HepG2 (cell line): ENCODE data around the gene CNOT8. TPM values are rescaled to one million over a fixed set of nuclear protein-coding genes. Genes with fewer than 3 reads are reported as not detected.

ENCODE experiments used
- ATAC-seq: fragments of 200-7000 bp; cut with Tn5 transposase; 3 replicates; pipeline ENCODE4 v1.9.1; 2020; ENCODE audit warnings: mild to moderate bottlenecking, moderate library complexity
- BruUV-seq: library from RNA; stranded (reverse); fragments of 400-500 nt; replicated peaks from 2 replicates; lab custom pipeline; 2021; lab: Mats Ljungman, UMichigan
- CTCF ChIA-PET: fragments of 300-600 bp; formaldehyde crosslinking; extraction: SDS; loops from one replicate; lab custom pipeline; 2021; ENCODE audit warnings: low total read pairs, inconsistent platforms, low intra/inter-chr PET ratio; lab: Yijun Ruan, JAX
- POLR2A ChIA-PET: fragments of 350-600 bp; sonication (Branson Sonifier 250); formaldehyde crosslinking; loops from one replicate; lab custom pipeline; 2020; ENCODE audit warnings: antibody characterized with exemption, inconsistent platforms; lab: Yijun Ruan, JAX
- DNase-seq: peaks from one replicate; pipeline ENCODE4 v3.0.0-alpha.2; 2015; ENCODE audit warnings: low spot score
- FAIRE-seq: peaks from 3 replicates; lab custom pipeline; 2011; peaks lifted over from hg19 to GRCh38; lab: Jason Lieb, UNC
- H2AFZ ChIP-seq: one replicate; pipeline ENCODE4 v1.6.1; 2011; ENCODE audit warnings: low read length, inconsistent platforms
- H3K27ac ChIP-seq: fragments of 300-600 bp; 3 replicates; pipeline ENCODE4 v1.8.0; 2011; ENCODE audit warnings: mixed run types, mild to moderate bottlenecking, mixed read lengths, low read length, inconsistent platforms; ENCODE audit not compliant: insufficient read depth; ENCODE audit errors: extremely low read length
- H3K27me3 ChIP-seq, 2 experiments: fragments of 200-600 bp in 1 of 2; 2 replicates in 1 of 2; 3 replicates in 1 of 2; pipeline versions ENCODE4 v1.6.0 to v1.8.0; 2011; ENCODE audit warnings: low read length in 2 of 2, mild to moderate bottlenecking in 2 of 2, moderate library complexity in 2 of 2, inconsistent platforms in 1 of 2; ENCODE audit not compliant: insufficient read depth in 2 of 2, control insufficient read depth in 1 of 2
- H3K36me3 ChIP-seq, 2 experiments: fragments of 200-600 bp in 1 of 2; replicated peaks in 1 of 2; 2 replicates in 1 of 2; 3 replicates in 1 of 2; pipeline versions ENCODE4 v1.5.1 to v1.8.0; 2011; ENCODE audit warnings: low read length in 2 of 2, inconsistent platforms in 1 of 2; ENCODE audit not compliant: insufficient read depth in 2 of 2, control insufficient read depth in 1 of 2
- H3K4me1 ChIP-seq: 2 replicates; pipeline ENCODE4 v1.5.1; 2012; ENCODE audit warnings: low read length, inconsistent platforms; ENCODE audit not compliant: insufficient read depth
- H3K4me2 ChIP-seq: 2 replicates; pipeline ENCODE4 v1.6.0; 2011; ENCODE audit warnings: low read depth, low read length, inconsistent platforms
- H3K4me3 ChIP-seq, 3 experiments: fragments of 200-600 bp in 1 of 3; sonication (generic), shearing (Covaris generic) in 1 of 3; replicated peaks in 1 of 3; 2 replicates each; pipeline ENCODE4 v1.5.1; 2011 to 2016; ENCODE audit warnings: low read length in 3 of 3, inconsistent platforms in 2 of 3, low read depth in 2 of 3, mild to moderate bottlenecking in 2 of 3, control low read depth in 1 of 3, mixed read lengths in 1 of 3; ENCODE audit not compliant: insufficient read depth in 1 of 3
- H3K79me2 ChIP-seq: one replicate; pipeline ENCODE4 v1.6.1; 2011; ENCODE audit warnings: low read length, inconsistent platforms; ENCODE audit not compliant: insufficient read depth
- H3K9ac ChIP-seq: 2 replicates; pipeline ENCODE4 v1.6.0; 2011; ENCODE audit warnings: mild to moderate bottlenecking, low read depth, low read length, inconsistent platforms; ENCODE audit not compliant: insufficient read depth
- H3K9me3 ChIP-seq: 2 replicates; pipeline ENCODE4 v1.5.1; 2012; ENCODE audit warnings: mild to moderate bottlenecking, low read length
- H4K20me1 ChIP-seq: 2 replicates; pipeline ENCODE4 v1.6.0; 2011; ENCODE audit warnings: inconsistent platforms, mild to moderate bottlenecking, low read length, moderate library complexity; ENCODE audit not compliant: insufficient read depth
- CREB3 ChIP-seq: sonication (generic); formaldehyde crosslinking; IDR thresholded peaks from 2 replicates; pipeline ENCODE4 v1.5.0; 2020; ENCODE audit warnings: missing genetic modification reagents
- HMG20B ChIP-seq: conservative IDR thresholded peaks from 2 replicates; pipeline ENCODE4 v1.6.1; 2016; ENCODE audit warnings: missing genetic modification reagents, missing compliant biosample characterization
- ISL2 ChIP-seq: sonication (generic); formaldehyde crosslinking; IDR thresholded peaks from 2 replicates; pipeline ENCODE4 v1.5.0; 2020; ENCODE audit warnings: missing genetic modification reagents
- ZUFSP ChIP-seq: sonication (generic); formaldehyde crosslinking; IDR thresholded peaks from 2 replicates; pipeline ENCODE4 v1.9.0; 2021; ENCODE audit warnings: missing genetic modification reagents, mild to moderate bottlenecking, borderline replicate concordance
- WGBS: methylation state at CpG from one replicate; pipeline ENCODE4 v1.1.6; 2017; ENCODE audit warnings: low lambda C conversion rate; 5-methylcytosine and 5-hydroxymethylcytosine counted together
- in situ Hi-C: cut with HindIII; loops from 2 replicates; pipeline ENCODE4 v1.10.0; 2017; ENCODE audit warnings: low pct_unique_long_range_greater_than_20kb; ENCODE audit not compliant: extremely low pct_ligation_motif_present
- intact Hi-C: fragments of 100-400 bp; cut with micrococcal nuclease; formaldehyde crosslinking; loops from one replicate; pipeline ENCODE4 v1.10.0; 2022; ENCODE audit not compliant: unreplicated experiment
- polyA plus RNA-seq, 8 experiments: library from polyadenylated mRNA; depleted of rRNA in 3 of 8; stranded (reverse) in 7 of 8; unstranded in 1 of 8; fragments of >200 nt; fragmentation: Illumina TruSeq in 4 of 8; extraction: Trizol in 4 of 8; gene quantifications; 2 replicates each; pipeline versions ENCODE4 v1.2.1 to v1.2.3, GENCODE V29; 2011 to 2016; ENCODE audit warnings: low read depth in 4 of 8, missing spikeins in 1 of 8, mixed read lengths in 1 of 8; ENCODE audit not compliant: insufficient read depth in 1 of 8
- total RNA-seq, 5 experiments: library from RNA; depleted of rRNA; stranded (reverse); fragments of >200 nt; fragmentation: Illumina TruSeq; extraction: Trizol; gene quantifications; 2 replicates each; pipeline ENCODE4 v1.2.3, GENCODE V29; 2016; ENCODE audit warnings: low read depth in 1 of 5

The CNOT8 gene
- total and polyA plus RNA-seq, 2 of the 13 experiments (the other 11 are each of a cell fraction or from before 2014, with no cell fraction given), result 37.1 to 74.9 TPM

DNA sequence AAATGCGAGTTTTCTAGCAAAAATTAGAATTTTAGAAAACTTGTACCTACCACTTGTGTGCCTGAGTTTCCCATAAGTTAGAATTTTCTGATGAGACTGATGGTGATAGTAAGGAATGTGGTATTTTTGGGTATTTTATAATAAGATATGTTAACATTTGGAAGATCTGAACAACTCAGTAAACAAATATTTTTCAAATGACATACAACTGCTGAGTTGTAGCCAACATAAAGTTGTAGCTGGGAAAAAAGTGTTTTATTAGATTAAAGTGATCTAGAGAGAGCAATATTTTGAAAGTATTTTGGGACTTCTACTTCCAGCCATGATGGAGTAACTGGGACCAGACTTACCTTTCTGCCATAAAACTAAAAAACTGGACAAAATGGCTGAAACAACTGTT is 41.6 kb downstream of the CNOT8 start (continued):
- TF ChIP-seq HMG20B (CRISPR knock-in tag) (no peak), ISL2 (CRISPR knock-in tag) (no peak)

DNA sequence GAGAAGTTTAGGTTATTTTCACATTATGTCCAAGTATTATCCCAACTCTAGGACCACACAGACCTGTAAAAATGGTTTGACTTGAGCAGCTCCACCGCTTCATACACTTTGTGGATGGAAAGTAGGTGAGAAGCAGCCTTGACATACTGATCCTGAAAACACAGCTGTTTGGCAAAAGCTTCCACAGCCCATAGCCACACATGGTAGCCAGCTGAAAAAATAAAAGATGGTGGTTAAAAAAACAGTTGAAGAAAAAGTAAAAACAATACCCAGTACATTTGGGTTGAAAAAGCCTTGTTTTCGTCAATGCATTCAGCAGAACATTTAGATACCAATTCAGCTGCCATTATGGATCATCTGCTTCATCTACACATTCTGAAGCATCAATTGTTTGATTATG is 42.8 kb downstream of the CNOT8 start:
- Histone ChIP-seq H3K4me1 (no peaks in the 10 kb centered on the region), H3K27me3 (no peaks in the 10 kb centered on the region), H3K4me2 (no peak overlapping the region), H3K4me3 (no peak overlapping the region), H3K9me3 (no peaks in the 10 kb centered on the region), H3K9ac (no peak overlapping the region), H3K36me3 (peaks cover 28 to 89% of the 10 kb centered on the region in 2 experiments), H3K27ac (no peak overlapping the region), H4K20me1 (no peaks in the 10 kb centered on the region), H2AFZ (no peak overlapping the region), H3K79me2 (no peaks in the 10 kb centered on the region)
- 98% methylated on average over 2 of the region's 2 CpGs for WGBS
- POLR2A ChIA-PET, result no interaction called here
- in situ Hi-C loops (no loop called here), intact Hi-C loops (no loop called here)
- TF ChIP-seq CREB3 (CRISPR knock-in tag), result no peak
- TF ChIP-seq ZUFSP (CRISPR knock-in tag), result no peak
- DNase-seq (no peak), ATAC-seq (no peak), FAIRE-seq (no peak)
- CTCF ChIA-PET, result no interaction called here
- BruUV-seq, result no TSS peak
